NCI-H128 (cell line): ENCODE data around the gene UNC13A.

Experiments used
- DNase-seq: peaks from one replicate; lab custom pipeline; 2025; ENCODE audit not compliant: unreplicated experiment; lab: John Stamatoyannopoulos, UW

Gene UNC13A

GRCh38 chr19:17671906-17672305, 16.2 kb downstream of the UNC13A start:
- DNase-seq = no peak

- DNase-seq = no peak
Measured at GRCh38 chr19:17669419-17669818, 18.7 kb downstream of the UNC13A start.

- DNase-seq = no peak
Measured at GRCh38 chr19:17665058-17665457, 23.1 kb downstream of the UNC13A start.

GRCh38 chr19:17659996-17660395, 28.2 kb downstream of the UNC13A start:
- no peak for DNase-seq

GRCh38 chr19:17658666-17659065, 29.5 kb downstream of the UNC13A start:
- DNase-seq = no peak

GRCh38 chr19:17658240-17658639, 29.9 kb downstream of the UNC13A start:
- DNase-seq = no peak

GRCh38 chr19:17656970-17657369, 31.2 kb downstream of the UNC13A start:
- DNase-seq = no peak

GRCh38 chr19:17655751-17656472, 32.2 kb downstream of the UNC13A start:
- DNase-seq = no peak

GRCh38 chr19:17654993-17655392, 33.2 kb downstream of the UNC13A start:
- no peak for DNase-seq

GRCh38 chr19:17652627-17653026, 35.5 kb downstream of the UNC13A start:
- DNase-seq = no peak

GRCh38 chr19:17648786-17649185, 39.4 kb downstream of the UNC13A start:
- DNase-seq = no peak

GRCh38 chr19:17648097-17648660, 40.0 kb downstream of the UNC13A start:
- no peak for DNase-seq

- DNase-seq = no peak
Measured at GRCh38 chr19:17647071-17648020, 40.8 kb downstream of the UNC13A start.

GRCh38 chr19:17646441-17646840, 41.7 kb downstream of the UNC13A start:
- DNase-seq = no peak

GRCh38 chr19:17645339-17645963, 42.7 kb downstream of the UNC13A start:
- DNase-seq = no peak

GRCh38 chr19:17642656-17643055, 45.5 kb downstream of the UNC13A start:
- DNase-seq = no peak

GRCh38 chr19:17641846-17642245, 46.3 kb downstream of the UNC13A start:
- DNase-seq = no peak

- no peak for DNase-seq
Measured at GRCh38 chr19:17641181-17641580, 47.0 kb downstream of the UNC13A start.

GRCh38 chr19:17633700-17634099, 54.5 kb downstream of the UNC13A start:
- no peak for DNase-seq

- DNase-seq = no peak
Measured at GRCh38 chr19:17632577-17632976, 55.6 kb downstream of the UNC13A start.

GRCh38 chr19:17629760-17630159, 58.4 kb downstream of the UNC13A start:
- no peak for DNase-seq
